ENCODE data around the gene CCDC87.
A peak's percentile ranks its signal among the peaks of the same experiment; 100 is the strongest.
"Not testable (repeated sequence)": the region's sequence is repeated elsewhere in the genome, so short reads cannot be mapped to it uniquely, and the experiment has no call there.

CCDC87 gene

GRCh38 chr11:66592457-66593302, at the start of gene CCDC87, which contains the start of gene CCS:
Gene CCDC87, minus strand, starts transcription at chr11:66593063. Its CDS starts 48 bp downstream, at chr11:66593015.
Gene CCS, plus strand, starts transcription at chr11:66593185. Its CDS starts 77 bp downstream, at chr11:66593262.
- TF ChIP-seq CTCF (IDR thresholded peaks at IDR 0.05; ENCODE audit: borderline replicate concordance, control extremely low read depth, extremely low read depth, insufficient read depth, missing control alignments) = peak; percentile 23
- peak; percentile 100 for DNase-seq (ENCODE audit: low spot score)
- in situ Hi-C loops (cut with MboI; ENCODE audit: low sequenced_read_pairs, unreplicated experiment) = no loop called here

GRCh38 chr11:66641834-66642233, 49.0 kb upstream of the CCDC87 start:
- DNase-seq (ENCODE audit: low spot score) = no peak
- in situ Hi-C loops (cut with MboI; ENCODE audit: low sequenced_read_pairs, unreplicated experiment) = no loop called here
- no peak for TF ChIP-seq CTCF (IDR thresholded peaks at IDR 0.05; ENCODE audit: borderline replicate concordance, control extremely low read depth, extremely low read depth, insufficient read depth, missing control alignments)

GRCh38 chr11:66639814-66640340, 47.0 kb upstream of the CCDC87 start:
- in situ Hi-C loops (cut with MboI; ENCODE audit: low sequenced_read_pairs, unreplicated experiment); DNase-seq (ENCODE audit: low spot score): not testable (repeated sequence)

GRCh38 chr11:66639066-66639813, 46.4 kb upstream of the CCDC87 start:
- in situ Hi-C loops (cut with MboI; ENCODE audit: low sequenced_read_pairs, unreplicated experiment) = no loop called here
- no peak for DNase-seq (ENCODE audit: low spot score)
- TF ChIP-seq CTCF (IDR thresholded peaks at IDR 0.05; ENCODE audit: borderline replicate concordance, control extremely low read depth, extremely low read depth, insufficient read depth, missing control alignments) = no peak

- in situ Hi-C loops (cut with MboI; ENCODE audit: low sequenced_read_pairs, unreplicated experiment) = no loop called here
- peak; percentile 98 for DNase-seq (ENCODE audit: low spot score)
- TF ChIP-seq CTCF (IDR thresholded peaks at IDR 0.05; ENCODE audit: borderline replicate concordance, control extremely low read depth, extremely low read depth, insufficient read depth, missing control alignments) = no peak
These were observed 45.6 kb upstream of the CCDC87 start, which contains the start of gene RBM4 for GRCh38 chr11:66638177-66639065. Gene RBM4, plus strand, starts transcription at chr11:66638703. Its CDS starts 1,009 bp downstream, at chr11:66639712.

GRCh38 chr11:66637557-66638176, 44.8 kb upstream of the CCDC87 start:
- in situ Hi-C loops (cut with MboI; ENCODE audit: low sequenced_read_pairs, unreplicated experiment) = no loop called here
- no peak for DNase-seq (ENCODE audit: low spot score)
- no peak for TF ChIP-seq CTCF (IDR thresholded peaks at IDR 0.05; ENCODE audit: borderline replicate concordance, control extremely low read depth, extremely low read depth, insufficient read depth, missing control alignments)

All from GM13976 (cell line).